WI38 (cell line): Measurements from ENCODE around the gene TPBG.

Experiments
- H3K4me3 ChIP-seq: 2 replicates; pipeline ENCODE4 v1.5.1; 2011; ENCODE audit warnings: low read depth, mild to moderate bottlenecking, control low read depth, low read length
- CTCF ChIP-seq: IDR thresholded peaks from 2 replicates; pipeline ENCODE4 v1.5.1; 2012; ENCODE audit warnings: low read depth, mild to moderate bottlenecking, control low read depth, low read length

The TPBG gene

GRCh38 chr6:82396964-82397751 is 33.5 kb downstream of the TPBG start:
- TF ChIP-seq CTCF = no peak
- H3K4me3 ChIP-seq = no peak overlapping the region

GRCh38 chr6:82397962-82398692 is 34.5 kb downstream of the TPBG start:
- H3K4me3 ChIP-seq = no peak overlapping the region
- no peak for TF ChIP-seq CTCF

- no peak overlapping the region for H3K4me3 ChIP-seq
- no peak for TF ChIP-seq CTCF
Measured at GRCh38 chr6:82408952-82409431, 45.4 kb downstream of the TPBG start.

GRCh38 chr6:82410151-82410648 is 46.6 kb downstream of the TPBG start:
- TF ChIP-seq CTCF = no peak
- H3K4me3 ChIP-seq = no peak overlapping the region

GRCh38 chr6:82413868-82414267 is 50.3 kb downstream of the TPBG start:
- no peak overlapping the region for H3K4me3 ChIP-seq

GRCh38 chr6:82415820-82416219 is 52.2 kb downstream of the TPBG start:
- H3K4me3 ChIP-seq = no peak overlapping the region
- TF ChIP-seq CTCF = no peak

More at GRCh38 chr6:82413868-82414267, 50.3 kb downstream of the TPBG start:
- TF ChIP-seq CTCF = no peak

- H3K4me3 ChIP-seq = no peak overlapping the region
- no peak for TF ChIP-seq CTCF
Measured at GRCh38 chr6:82416346-82416745, 52.7 kb downstream of the TPBG start.
